Liver (tissue), 9 donors: Measurements from ENCODE around the gene SPAG9. TPM values are rescaled to one million over a fixed set of nuclear protein-coding genes. Genes with fewer than 3 reads are reported as not detected.

ENCODE experiments used
- DNase-seq: peaks from one replicate; pipeline ENCODE4 v3.0.0-alpha.2; 2017; ENCODE audit warnings: low spot score
- H3K27ac ChIP-seq, 2 donors: one replicate each; pipeline ENCODE4 v1.7.0; 2013; ENCODE audit warnings: inconsistent platforms in 2 of 2, low read length in 2 of 2, control low read depth in 1 of 2, low read depth in 1 of 2, mild to moderate bottlenecking in 1 of 2
- H3K27me3 ChIP-seq, 4 donors: one replicate each; pipeline versions ENCODE4 v1.6.1 to v1.7.0; 2013; ENCODE audit warnings: low read length in 3 of 4, inconsistent platforms in 1 of 4, mild to moderate bottlenecking in 1 of 4, moderate library complexity in 1 of 4; ENCODE audit not compliant: control insufficient read depth in 4 of 4, insufficient read depth in 4 of 4
- H3K36me3 ChIP-seq, 4 donors: one replicate each; pipeline versions ENCODE4 v1.6.1 to v1.7.0; 2013; ENCODE audit warnings: low read length in 3 of 4, mild to moderate bottlenecking in 3 of 4, low read depth in 1 of 4, moderate library complexity in 1 of 4; ENCODE audit not compliant: control insufficient read depth in 4 of 4, insufficient read depth in 3 of 4
- H3K4me1 ChIP-seq, 4 donors: one replicate each; pipeline versions ENCODE4 v1.6.1 to v1.7.0; 2013; ENCODE audit warnings: low read length in 3 of 4, mild to moderate bottlenecking in 3 of 4, moderate library complexity in 1 of 4; ENCODE audit not compliant: control insufficient read depth in 4 of 4, insufficient read depth in 4 of 4
- H3K4me3 ChIP-seq, 3 donors: one replicate each; pipeline versions ENCODE4 v1.6.1 to v1.7.0; 2013; ENCODE audit warnings: low read length in 3 of 3, control low read depth in 1 of 3, low read depth in 1 of 3, mild to moderate bottlenecking in 1 of 3
- H3K9ac ChIP-seq, 2 donors: one replicate each; pipeline ENCODE4 v1.7.0; 2013; ENCODE audit warnings: low read length in 2 of 2, mild to moderate bottlenecking in 2 of 2, moderate library complexity in 2 of 2, control low read depth in 1 of 2, low read depth in 1 of 2
- H3K9me3 ChIP-seq, 4 donors: one replicate each; pipeline versions ENCODE4 v1.6.1 to v1.7.0; 2013; ENCODE audit warnings: low read length in 3 of 4; ENCODE audit not compliant: control insufficient read depth in 4 of 4
- EGR1 ChIP-seq, 2 donors: IDR thresholded peaks; 2 replicates each; pipeline ENCODE4 v1.6.1; 2016 to 2018; ENCODE audit warnings: antibody characterized with exemption in 2 of 2, low read depth in 2 of 2
- FOXA1 ChIP-seq: IDR thresholded peaks from 2 replicates; pipeline ENCODE4 v1.6.1; 2016; ENCODE audit warnings: antibody characterized with exemption
- FOXA2 ChIP-seq: IDR thresholded peaks from 2 replicates; pipeline ENCODE4 v1.6.1; 2016; ENCODE audit warnings: antibody characterized with exemption
- GABPA ChIP-seq, 2 donors: IDR thresholded peaks in 1 of 2; conservative IDR thresholded peaks in 1 of 2; 2 replicates each; pipeline ENCODE4 v1.6.1; 2016; ENCODE audit warnings: antibody characterized with exemption in 2 of 2, mild to moderate bottlenecking in 1 of 2, moderate library complexity in 1 of 2
- HNF4A ChIP-seq, 2 donors: conservative IDR thresholded peaks; 2 replicates each; pipeline ENCODE4 v1.6.1; 2016; ENCODE audit warnings: antibody characterized with exemption in 2 of 2, mild to moderate bottlenecking in 2 of 2
- HNF4G ChIP-seq: IDR thresholded peaks from 2 replicates; pipeline ENCODE4 v1.6.1; 2016; ENCODE audit warnings: antibody characterized with exemption
- JUND ChIP-seq, 2 donors: IDR thresholded peaks; 2 replicates each; pipeline ENCODE4 v1.6.1; 2016; ENCODE audit warnings: antibody characterized with exemption in 2 of 2
- RAD21 ChIP-seq, 2 donors: IDR thresholded peaks; 2 replicates each; pipeline ENCODE4 v1.6.1; 2016; ENCODE audit warnings: antibody characterized with exemption in 2 of 2, mild to moderate bottlenecking in 2 of 2
- RXRA ChIP-seq, 2 donors: IDR thresholded peaks; 2 replicates each; pipeline ENCODE4 v1.6.1; 2017 to 2018; ENCODE audit warnings: antibody characterized with exemption in 2 of 2, mild to moderate bottlenecking in 1 of 2
- SP1 ChIP-seq: IDR thresholded peaks from 2 replicates; pipeline ENCODE4 v1.6.1; 2018; ENCODE audit warnings: antibody characterized with exemption, mild to moderate bottlenecking
- TAF1 ChIP-seq: conservative IDR thresholded peaks from 2 replicates; pipeline ENCODE4 v1.6.1; 2016; ENCODE audit warnings: antibody characterized with exemption, mild to moderate bottlenecking
- WGBS: extraction: QIAGEN DNeasy Blood & Tissue Kit; methylation state at CpG from one replicate; pipeline ENCODE4 v1.1.7; 2013; 5-methylcytosine and 5-hydroxymethylcytosine counted together
- polyA plus RNA-seq, 2 donors: library from polyadenylated mRNA; stranded (reverse) in 1 of 2; unstranded in 1 of 2; fragments of 200-250 nt in 1 of 2; fragments of >200 nt in 1 of 2; fragmentation: Nextera tagmentation in 1 of 2; extraction: Ambion mirVana in 1 of 2; gene quantifications; one replicate each; pipeline versions ENCODE4 v1.2.1 to v1.2.3, GENCODE V29; 2013 to 2015
- total RNA-seq, 2 donors: library from RNA; depleted of rRNA; stranded (reverse); fragments of >200 nt; gene quantifications; one replicate each; pipeline ENCODE4 v1.2.3, GENCODE V29; 2014
- TF ChIP-seq, protein P1 (sequence below): IDR thresholded peaks from 2 replicates; pipeline ENCODE4 v1.6.1; 2016; ENCODE audit warnings: antibody characterized with exemption
- TF ChIP-seq, protein P2 (sequence below): IDR thresholded peaks from 2 replicates; pipeline ENCODE4 v1.6.1; 2016; ENCODE audit warnings: antibody characterized with exemption, mild to moderate bottlenecking
- TF ChIP-seq, protein P3 (sequence below): IDR thresholded peaks from 2 replicates; pipeline ENCODE4 v1.6.1; 2016; ENCODE audit warnings: antibody characterized with exemption
- TF ChIP-seq, protein P4 (sequence below): fragments of 150-350 bp; IDR thresholded peaks from 2 replicates; pipeline ENCODE4 v1.5.1; 2017; ENCODE audit warnings: improper control_type of control experiment, low read depth, low read length; ENCODE audit not compliant: missing input control
- TF ChIP-seq, protein P5 (sequence below): IDR thresholded peaks from 2 replicates; pipeline ENCODE4 v1.6.1; 2016; ENCODE audit warnings: antibody characterized with exemption
- donor health status: healthy.
- donor health status: healthy.
- donor health status: healthy.
- donor health status: healthy.
- donor health status: healthy.

SPAG9 gene
- total and polyA plus RNA-seq, 4 donors: 12.0 to 94.0 (median 18.4) TPM

DNA sequence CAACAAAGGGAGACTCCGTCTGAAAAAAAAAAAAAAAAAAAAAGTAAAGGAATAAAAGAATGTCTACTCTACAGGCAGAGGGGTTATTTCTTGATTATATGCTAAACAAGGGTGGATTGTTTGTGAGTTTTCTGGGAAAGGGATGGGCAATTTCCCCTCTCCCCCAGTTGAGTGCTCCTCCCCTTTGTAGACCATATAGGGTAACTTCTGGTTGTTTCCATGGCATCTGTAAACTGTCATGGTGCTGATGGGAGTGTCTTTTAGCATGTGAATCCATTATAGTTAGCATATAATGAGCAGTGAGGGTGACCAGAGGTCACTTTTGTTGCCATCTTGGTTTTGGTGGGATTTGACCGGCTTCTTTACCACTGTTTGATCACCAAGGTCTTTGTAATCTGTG, 28.5 kb upstream of the SPAG9 start:
- TF ChIP-seq FOXA2 (no peak), HNF4G (no peak), HNF4A (conservative IDR thresholded peaks at IDR 0.05) (no peak), SP1 (no peak)
- TF ChIP-seq, protein P1, sequence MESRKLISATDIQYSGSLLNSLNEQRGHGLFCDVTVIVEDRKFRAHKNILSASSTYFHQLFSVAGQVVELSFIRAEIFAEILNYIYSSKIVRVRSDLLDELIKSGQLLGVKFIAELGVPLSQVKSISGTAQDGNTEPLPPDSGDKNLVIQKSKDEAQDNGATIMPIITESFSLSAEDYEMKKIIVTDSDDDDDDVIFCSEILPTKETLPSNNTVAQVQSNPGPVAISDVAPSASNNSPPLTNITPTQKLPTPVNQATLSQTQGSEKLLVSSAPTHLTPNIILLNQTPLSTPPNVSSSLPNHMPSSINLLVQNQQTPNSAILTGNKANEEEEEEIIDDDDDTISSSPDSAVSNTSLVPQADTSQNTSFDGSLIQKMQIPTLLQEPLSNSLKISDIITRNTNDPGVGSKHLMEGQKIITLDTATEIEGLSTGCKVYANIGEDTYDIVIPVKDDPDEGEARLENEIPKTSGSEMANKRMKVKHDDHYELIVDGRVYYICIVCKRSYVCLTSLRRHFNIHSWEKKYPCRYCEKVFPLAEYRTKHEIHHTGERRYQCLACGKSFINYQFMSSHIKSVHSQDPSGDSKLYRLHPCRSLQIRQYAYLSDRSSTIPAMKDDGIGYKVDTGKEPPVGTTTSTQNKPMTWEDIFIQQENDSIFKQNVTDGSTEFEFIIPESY: no peak
- 94% methylated on average over 2 of the region's 2 CpGs for WGBS
- Histone ChIP-seq H3K36me3 (no peaks in the 10 kb centered on the region), H3K9me3 (no peaks in the 10 kb centered on the region), H3K27me3 (no peaks in the 10 kb centered on the region), H3K4me1 (peaks cover 2 to 25% (median 8%) of the 10 kb centered on the region in 4 donors), H3K27ac (no peak overlapping the region), H3K4me3 (no peak overlapping the region), H3K9ac (no peak overlapping the region)
- no peak for DNase-seq

DNA sequence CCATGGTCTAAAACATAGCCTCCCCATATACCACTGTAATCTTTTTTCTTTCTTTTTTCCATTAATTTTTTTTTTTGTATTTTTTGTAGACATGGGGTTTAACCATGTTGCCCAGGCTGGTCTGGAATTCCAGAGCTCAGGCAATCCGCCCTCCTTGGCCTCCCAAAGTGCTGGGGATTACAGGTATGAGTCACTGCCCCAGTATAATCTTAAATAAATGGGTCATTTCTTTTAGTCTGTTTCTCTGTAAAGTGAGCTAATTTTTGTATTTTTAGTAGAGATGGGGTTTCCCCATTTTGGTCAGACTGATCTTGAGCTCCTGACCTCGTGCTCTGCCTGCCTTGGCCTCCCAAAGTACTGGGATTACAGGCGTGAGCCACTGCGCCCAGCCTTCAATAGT, 27.0 kb upstream of the SPAG9 start:
- WGBS: 89% methylated on average over 4 of the region's 4 CpGs
- DNase-seq: no peak
- H3K4me1 ChIP-seq: peaks cover 1 to 14% (median 4%) of the 10 kb centered on the region in 4 donors
- no peaks in the 10 kb centered on the region for H3K27me3 ChIP-seq
- no peaks in the 10 kb centered on the region for H3K9me3 ChIP-seq
- H3K27ac ChIP-seq: no peak overlapping the region
- no peak overlapping the region for H3K4me3 ChIP-seq
- TF ChIP-seq RAD21 (IDR thresholded peaks at IDR 0.05) (no peak), JUND (IDR thresholded peaks at IDR 0.05) (no peak), FOXA1 (no peak), RXRA (IDR thresholded peaks at IDR 0.05) (no peak), EGR1 (IDR thresholded peaks at IDR 0.05; ENCODE audit: low read depth in 2 of 2) (no peak), HNF4G (no peak), GABPA (IDR thresholded peaks at IDR 0.05 in 1 of 2, conservative IDR thresholded peaks at IDR 0.05 in 1 of 2) (no peak), HNF4A (conservative IDR thresholded peaks at IDR 0.05) (no peak), TAF1 (no peak), SP1 (no peak)
- TF ChIP-seq, protein P1: no peak
- TF ChIP-seq, protein P2, sequence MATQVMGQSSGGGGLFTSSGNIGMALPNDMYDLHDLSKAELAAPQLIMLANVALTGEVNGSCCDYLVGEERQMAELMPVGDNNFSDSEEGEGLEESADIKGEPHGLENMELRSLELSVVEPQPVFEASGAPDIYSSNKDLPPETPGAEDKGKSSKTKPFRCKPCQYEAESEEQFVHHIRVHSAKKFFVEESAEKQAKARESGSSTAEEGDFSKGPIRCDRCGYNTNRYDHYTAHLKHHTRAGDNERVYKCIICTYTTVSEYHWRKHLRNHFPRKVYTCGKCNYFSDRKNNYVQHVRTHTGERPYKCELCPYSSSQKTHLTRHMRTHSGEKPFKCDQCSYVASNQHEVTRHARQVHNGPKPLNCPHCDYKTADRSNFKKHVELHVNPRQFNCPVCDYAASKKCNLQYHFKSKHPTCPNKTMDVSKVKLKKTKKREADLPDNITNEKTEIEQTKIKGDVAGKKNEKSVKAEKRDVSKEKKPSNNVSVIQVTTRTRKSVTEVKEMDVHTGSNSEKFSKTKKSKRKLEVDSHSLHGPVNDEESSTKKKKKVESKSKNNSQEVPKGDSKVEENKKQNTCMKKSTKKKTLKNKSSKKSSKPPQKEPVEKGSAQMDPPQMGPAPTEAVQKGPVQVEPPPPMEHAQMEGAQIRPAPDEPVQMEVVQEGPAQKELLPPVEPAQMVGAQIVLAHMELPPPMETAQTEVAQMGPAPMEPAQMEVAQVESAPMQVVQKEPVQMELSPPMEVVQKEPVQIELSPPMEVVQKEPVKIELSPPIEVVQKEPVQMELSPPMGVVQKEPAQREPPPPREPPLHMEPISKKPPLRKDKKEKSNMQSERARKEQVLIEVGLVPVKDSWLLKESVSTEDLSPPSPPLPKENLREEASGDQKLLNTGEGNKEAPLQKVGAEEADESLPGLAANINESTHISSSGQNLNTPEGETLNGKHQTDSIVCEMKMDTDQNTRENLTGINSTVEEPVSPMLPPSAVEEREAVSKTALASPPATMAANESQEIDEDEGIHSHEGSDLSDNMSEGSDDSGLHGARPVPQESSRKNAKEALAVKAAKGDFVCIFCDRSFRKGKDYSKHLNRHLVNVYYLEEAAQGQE: no peak
- TF ChIP-seq, protein P3, sequence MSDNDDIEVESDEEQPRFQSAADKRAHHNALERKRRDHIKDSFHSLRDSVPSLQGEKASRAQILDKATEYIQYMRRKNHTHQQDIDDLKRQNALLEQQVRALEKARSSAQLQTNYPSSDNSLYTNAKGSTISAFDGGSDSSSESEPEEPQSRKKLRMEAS: no peak
- TF ChIP-seq, protein P4, sequence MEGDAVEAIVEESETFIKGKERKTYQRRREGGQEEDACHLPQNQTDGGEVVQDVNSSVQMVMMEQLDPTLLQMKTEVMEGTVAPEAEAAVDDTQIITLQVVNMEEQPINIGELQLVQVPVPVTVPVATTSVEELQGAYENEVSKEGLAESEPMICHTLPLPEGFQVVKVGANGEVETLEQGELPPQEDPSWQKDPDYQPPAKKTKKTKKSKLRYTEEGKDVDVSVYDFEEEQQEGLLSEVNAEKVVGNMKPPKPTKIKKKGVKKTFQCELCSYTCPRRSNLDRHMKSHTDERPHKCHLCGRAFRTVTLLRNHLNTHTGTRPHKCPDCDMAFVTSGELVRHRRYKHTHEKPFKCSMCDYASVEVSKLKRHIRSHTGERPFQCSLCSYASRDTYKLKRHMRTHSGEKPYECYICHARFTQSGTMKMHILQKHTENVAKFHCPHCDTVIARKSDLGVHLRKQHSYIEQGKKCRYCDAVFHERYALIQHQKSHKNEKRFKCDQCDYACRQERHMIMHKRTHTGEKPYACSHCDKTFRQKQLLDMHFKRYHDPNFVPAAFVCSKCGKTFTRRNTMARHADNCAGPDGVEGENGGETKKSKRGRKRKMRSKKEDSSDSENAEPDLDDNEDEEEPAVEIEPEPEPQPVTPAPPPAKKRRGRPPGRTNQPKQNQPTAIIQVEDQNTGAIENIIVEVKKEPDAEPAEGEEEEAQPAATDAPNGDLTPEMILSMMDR: no peak
- TF ChIP-seq, protein P5, sequence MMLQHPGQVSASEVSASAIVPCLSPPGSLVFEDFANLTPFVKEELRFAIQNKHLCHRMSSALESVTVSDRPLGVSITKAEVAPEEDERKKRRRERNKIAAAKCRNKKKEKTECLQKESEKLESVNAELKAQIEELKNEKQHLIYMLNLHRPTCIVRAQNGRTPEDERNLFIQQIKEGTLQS: no peak
- no peak overlapping the region for H3K9ac ChIP-seq
- no peaks in the 10 kb centered on the region for H3K36me3 ChIP-seq
